ENCODE data around the gene FADS3.

- TF ChIP-seq CTCF (IDR thresholded peaks at IDR 0.05) (no peak), POLR2A (IDR thresholded peaks at IDR 0.05) (no peak)
These were observed 18.3 kb downstream of the FADS3 start for GRCh38 chr11:61872935-61873565.
